K562 (cell line): Measurements from ENCODE around the gene KRT72. TPM values are rescaled to one million over a fixed set of nuclear protein-coding genes. Genes with fewer than 3 reads are reported as not detected.

Source experiments
- BRD4 ChIP-seq: fragments of 200-600 bp; sonication (generic); IDR thresholded peaks from 2 replicates; pipeline ENCODE4 v1.6.1; 2017; ENCODE audit warnings: inconsistent platforms
- FOS ChIP-seq: IDR thresholded peaks from 3 replicates; pipeline ENCODE4 v1.6.1; 2011; ENCODE audit not compliant: insufficient read length; ENCODE audit errors: extremely low read depth
- NR2C2 ChIP-seq, 2 experiments: fragments of 200-800 bp in 1 of 2; sonication (Bioruptor generic) in 1 of 2; sonication (generic) in 1 of 2; formaldehyde crosslinking in 1 of 2; IDR thresholded peaks; 2 replicates each; pipeline versions ENCODE4 v1.6.1 to v1.8.0; 2016 to 2022; ENCODE audit warnings: mild to moderate bottlenecking in 1 of 2, missing compliant biosample characterization in 1 of 2, missing genetic modification characterization in 1 of 2, missing genetic modification reagents in 1 of 2
- POLR2AphosphoS2 ChIP-seq: IDR thresholded peaks from 2 replicates; pipeline ENCODE4 v1.6.1; 2012; ENCODE audit warnings: low read length, improper control_type of control experiment
- SRSF1 ChIP-seq: fragments of 200-400 bp; formaldehyde crosslinking; IDR thresholded peaks from 2 replicates; pipeline ENCODE4 v1.6.1; 2017; ENCODE audit warnings: mild to moderate bottlenecking, low read depth, low read length, moderate library complexity
- ZNF146 ChIP-seq: IDR thresholded peaks from one replicate; pipeline ENCODE4 v1.6.1; 2018; ENCODE audit warnings: missing compliant biosample characterization; ENCODE audit not compliant: unreplicated experiment
- ZNF280A ChIP-seq: fragments of 450-650 bp; IDR thresholded peaks from 2 replicates; pipeline ENCODE4 v1.6.1; 2018; ENCODE audit warnings: mild to moderate bottlenecking, low read depth; ENCODE audit not compliant: partially characterized antibody
- polyA plus RNA-seq, 8 experiments: library from polyadenylated mRNA; depleted of rRNA in 4 of 8; stranded (reverse) in 5 of 8; unstranded in 3 of 8; fragments of >200 nt; fragmentation: Nextera tagmentation in 2 of 8; fragmentation: Illumina TruSeq in 1 of 8; extraction: Ambion mirVana in 2 of 8; extraction: Trizol in 1 of 8; gene quantifications; 2 replicates each; pipeline versions ENCODE4 v1.2.1 to v1.2.3, GENCODE V29; 2011 to 2014; ENCODE audit warnings: inconsistent platforms in 1 of 8, missing spikeins in 1 of 8
- total RNA-seq, 7 experiments: library from RNA; depleted of rRNA in 6 of 7; stranded (reverse); fragments of >200 nt in 6 of 7; fragmentation: Illumina TruSeq in 2 of 7; extraction: Trizol in 2 of 7; gene quantifications; 2 replicates each; pipeline versions ENCODE4 v1.2.1 to v1.2.3, GENCODE V29; 2011 to 2021; ENCODE audit warnings: low replicate concordance in 1 of 7
- TF ChIP-seq, protein P1 (sequence below): fragments of 250-450 bp; sonication (Bioruptor Pico); IDR thresholded peaks from 2 replicates; pipeline ENCODE4 v1.4.0; 2020

KRT72 gene
- total and polyA plus RNA-seq, 9 of the 15 experiments (the other 6 are each of a cell fraction or from before 2014, with no cell fraction given): not detected

DNA sequence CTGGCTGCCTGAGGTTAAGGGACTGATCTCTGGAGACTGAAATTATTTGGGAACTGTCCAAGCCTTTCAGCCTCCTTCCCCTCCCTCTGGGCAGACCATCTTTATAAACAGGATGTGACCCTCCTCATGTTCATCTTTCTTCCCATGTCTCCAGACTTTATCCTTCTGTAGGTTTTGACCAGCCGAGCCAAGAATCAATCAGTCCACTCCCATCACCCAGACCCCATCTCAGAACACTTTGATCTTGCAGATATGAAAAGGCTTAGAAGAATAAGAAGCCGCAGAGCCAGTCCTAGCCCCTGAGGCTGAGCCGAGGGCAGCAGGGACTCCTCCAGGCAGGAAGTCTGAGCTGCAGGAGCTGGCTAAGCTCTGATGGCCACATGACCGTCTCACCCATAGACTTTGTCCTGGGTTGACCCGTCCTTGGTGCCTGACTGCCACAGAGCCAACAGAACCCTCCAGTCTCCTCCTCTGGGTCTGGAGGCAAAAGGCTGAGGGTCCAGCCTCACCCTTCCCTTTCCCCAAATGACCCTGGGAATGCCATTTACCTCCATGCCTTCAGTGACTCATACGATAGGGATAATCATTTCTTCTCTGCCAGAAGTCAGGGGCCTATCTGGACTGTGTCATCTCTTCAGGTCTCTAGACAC, 49.9 kb downstream of the KRT72 start (continued):
- no peak for TF ChIP-seq POLR2AphosphoS2
- TF ChIP-seq, protein P1, sequence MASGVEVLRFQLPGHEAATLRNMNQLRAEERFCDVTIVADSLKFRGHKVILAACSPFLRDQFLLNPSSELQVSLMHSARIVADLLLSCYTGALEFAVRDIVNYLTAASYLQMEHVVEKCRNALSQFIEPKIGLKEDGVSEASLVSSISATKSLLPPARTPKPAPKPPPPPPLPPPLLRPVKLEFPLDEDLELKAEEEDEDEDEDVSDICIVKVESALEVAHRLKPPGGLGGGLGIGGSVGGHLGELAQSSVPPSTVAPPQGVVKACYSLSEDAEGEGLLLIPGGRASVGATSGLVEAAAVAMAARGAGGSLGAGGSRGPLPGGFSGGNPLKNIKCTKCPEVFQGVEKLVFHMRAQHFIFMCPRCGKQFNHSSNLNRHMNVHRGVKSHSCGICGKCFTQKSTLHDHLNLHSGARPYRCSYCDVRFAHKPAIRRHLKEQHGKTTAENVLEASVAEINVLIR (CRISPR knock-in tag): no peak
- no peak for TF ChIP-seq FOS
- TF ChIP-seq ZNF146 (CRISPR knock-in tag): no peak
- TF ChIP-seq BRD4: no peak
- TF ChIP-seq SRSF1: no peak
- TF ChIP-seq ZNF280A: no peak
- TF ChIP-seq NR2C2 (CRISPR knock-in tag; IDR thresholded peaks at IDR 0.05): no peak
- no peak for TF ChIP-seq NR2C2 (tag; IDR thresholded peaks at IDR 0.05)
